CD4-positive, alpha-beta T cell treated with Interleukin-15 for 4 hours (primary cell): ENCODE results near the gene PRLR.
A peak's percentile ranks its signal among the peaks of the same experiment; 100 is the strongest.

Experiments used
- DNase-seq: peaks from one replicate; pipeline ENCODE4 v3.0.0-alpha.2; 2020; ENCODE audit warnings: low spot score

The PRLR gene

DNA sequence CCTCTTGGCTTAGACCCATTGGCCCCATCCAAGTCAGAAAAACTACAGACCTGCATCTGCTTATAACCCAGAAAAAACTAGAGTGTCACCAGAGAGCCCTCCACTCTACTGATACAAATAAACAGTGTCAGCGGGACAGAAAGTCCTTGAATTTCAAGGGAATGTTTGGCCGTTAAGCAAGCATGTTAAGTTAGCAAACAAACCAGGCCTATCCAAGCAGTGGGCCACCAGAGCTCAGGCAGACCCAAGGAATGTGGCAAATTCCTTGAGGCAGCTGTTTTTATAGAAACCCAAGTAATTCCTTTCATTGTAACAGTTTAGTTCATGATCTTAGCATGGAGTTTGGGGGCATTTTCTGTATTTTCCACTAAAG lies 70.9 kb downstream of the PRLR start:
- no peak for DNase-seq

DNA sequence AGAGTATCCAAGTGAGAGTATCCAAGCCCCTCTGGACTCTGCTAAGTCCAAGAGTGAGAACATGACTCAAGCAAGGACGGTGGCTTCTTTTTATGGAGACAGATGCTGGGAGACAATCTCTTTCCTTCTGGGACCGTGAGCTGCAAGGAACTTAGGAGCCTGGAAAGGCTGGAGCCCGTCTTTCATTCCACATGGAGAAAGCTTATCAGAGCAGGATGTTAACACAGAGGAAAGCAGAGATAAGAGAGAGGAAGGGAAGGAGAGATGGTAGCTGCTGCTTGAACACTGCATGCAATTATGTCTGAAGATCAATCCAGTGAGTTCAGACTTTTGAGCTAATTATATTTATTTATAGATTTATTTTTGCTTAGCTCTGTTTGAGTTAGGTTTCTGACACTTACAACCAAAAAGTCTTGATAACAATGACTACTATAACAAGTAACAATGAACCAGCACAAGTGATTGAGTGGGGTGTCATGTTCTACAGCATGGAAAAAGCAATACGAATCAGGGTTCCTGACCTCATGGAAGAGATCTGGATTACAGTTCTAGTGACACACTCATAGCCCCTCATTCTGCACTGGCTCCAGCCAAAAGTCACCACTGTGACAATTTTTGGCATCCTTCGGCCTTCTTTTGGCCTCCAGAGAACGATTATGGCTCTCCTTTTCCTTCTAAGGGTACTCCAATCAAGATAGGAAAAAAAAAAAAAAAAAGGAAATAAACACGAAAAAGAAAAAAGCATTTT lies 71.5 kb downstream of the PRLR start:
- no peak for DNase-seq

DNA sequence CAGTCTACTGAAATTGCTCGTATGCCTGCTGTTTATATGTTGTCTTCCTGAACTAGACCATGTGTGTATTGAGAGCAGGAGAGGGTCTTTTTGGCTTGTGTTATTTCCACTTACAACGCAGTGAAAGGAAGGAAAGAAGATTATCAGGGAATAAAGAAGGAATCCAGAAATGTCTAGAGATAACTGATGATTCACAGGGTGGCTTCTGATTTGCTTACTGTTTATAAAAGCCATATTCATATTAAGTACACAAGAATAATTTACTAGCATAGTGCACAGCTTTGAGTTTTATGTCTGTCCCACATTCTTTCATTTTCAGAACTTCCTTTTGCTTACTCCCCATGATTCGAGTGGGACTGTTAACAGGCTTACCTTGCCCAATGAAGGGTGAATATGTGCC lies 72.1 kb downstream of the PRLR start:
- DNase-seq, result no peak

DNA sequence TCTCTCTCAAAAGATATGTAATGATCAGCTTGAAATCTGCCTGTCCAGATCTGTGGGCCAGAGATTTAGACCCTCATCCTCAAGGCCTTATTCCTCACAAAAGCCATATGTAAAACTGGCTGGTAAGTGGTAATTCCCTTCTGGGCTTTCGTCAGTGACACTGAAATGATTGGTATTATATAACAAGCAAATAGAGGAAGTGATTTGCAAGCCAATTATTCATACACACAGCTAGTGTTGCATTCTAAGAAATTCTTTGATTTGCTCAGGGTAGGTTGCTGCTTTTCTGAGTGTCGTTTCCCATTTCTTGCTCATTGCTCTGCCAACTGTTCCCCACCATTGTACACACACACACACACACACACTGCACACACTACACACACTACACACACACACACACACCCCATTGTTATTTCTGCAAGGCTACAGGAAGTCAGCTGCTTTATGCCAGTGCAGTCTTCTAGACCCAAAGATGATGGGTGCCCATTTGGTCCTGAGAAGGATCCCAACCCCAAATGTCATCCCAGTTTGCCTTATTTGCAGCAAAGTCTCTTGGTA lies 76.8 kb downstream of the PRLR start:
- no peak for DNase-seq

DNA sequence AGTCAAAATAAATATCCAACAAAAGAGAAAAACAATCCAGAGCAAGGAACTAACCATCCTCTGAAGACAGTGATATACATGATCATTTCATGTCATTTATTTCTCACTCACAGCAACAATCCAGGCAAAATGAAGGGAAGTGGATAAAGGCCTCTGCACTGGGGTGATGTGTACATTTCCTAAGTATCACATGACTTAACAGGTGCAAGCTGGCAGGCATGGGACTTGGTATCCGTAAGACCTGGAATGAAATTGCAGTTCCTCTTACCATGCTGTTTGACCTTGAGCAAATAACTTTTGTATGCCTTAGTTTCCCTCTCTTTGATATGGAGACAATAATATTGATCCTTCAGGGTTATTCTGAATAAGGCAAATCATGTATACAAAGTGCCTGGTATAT lies 77.6 kb downstream of the PRLR start:
- no peak for DNase-seq

DNA sequence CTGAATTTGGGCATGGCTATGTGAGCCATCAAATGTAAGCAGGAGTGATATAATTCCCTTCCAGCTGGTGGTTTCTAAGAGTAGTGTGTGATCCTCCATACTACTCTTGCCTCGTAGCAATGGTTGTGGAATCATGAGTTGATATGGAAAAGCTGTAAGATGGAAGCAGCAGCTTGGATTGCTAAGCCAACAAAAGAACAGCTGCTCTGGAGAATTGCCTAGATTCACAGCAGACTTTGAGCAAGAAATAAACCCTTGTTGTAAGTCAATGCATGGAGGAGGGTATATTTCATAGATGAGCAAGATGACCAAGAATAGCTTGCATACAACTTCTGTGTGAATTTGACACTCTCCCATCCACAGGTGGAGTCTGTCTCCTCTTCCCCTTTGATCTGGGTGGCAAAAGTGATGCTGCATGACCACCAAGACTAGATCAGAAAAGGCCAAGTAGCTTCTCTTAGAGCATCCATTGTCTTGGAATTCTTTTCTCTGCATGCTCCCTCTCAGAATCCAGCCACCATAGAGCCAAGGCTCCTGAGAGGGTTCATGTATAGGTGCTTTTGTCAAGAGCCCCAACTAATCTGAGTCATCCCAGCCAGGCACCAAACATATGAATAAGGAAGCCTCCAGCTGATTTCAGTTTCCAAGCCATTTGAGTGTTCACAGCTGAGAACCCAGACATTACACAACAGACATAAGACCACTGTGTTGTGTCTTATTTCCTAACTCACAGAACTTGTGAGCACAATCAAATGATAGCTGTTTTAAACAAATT lies 79.0 kb downstream of the PRLR start:
- DNase-seq, result no peak

DNA sequence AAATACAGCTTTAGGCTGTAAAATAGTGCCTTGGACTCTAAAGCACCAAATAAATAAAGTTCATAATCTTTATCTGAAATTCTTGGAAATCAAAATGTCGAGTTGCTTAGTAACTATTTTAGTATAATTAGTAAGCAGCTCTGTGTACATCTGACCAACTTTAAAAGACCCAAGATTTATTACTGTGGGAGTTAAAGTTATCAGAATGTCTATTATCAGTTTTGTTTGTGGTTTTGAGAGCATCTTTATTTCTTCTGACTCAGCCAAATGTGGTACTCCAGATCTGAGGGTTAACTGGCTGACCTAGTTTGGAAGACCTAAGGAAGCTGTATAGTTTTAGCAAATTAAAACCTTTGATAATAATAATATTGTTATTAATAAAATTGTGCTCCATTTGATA lies 81.2 kb downstream of the PRLR start:
- DNase-seq, result no peak

DNA sequence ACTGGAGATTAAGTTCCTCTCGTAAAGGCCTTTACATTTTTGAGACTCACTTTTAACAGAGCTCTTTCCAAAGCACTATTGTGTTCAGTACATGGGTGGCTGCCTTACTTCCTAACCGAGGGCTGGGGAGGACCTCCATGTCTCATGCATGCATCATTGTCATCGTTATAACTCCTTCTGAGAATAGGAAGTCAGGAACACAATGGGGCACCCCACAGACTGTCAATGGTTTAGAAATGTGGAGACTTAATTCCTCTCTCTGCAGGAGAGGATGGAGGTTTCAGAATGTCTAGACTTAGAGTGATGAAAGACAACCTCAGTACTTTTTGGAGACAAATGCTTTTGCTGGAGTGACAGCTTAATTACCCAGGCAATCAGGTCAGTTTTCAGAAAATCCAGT lies 83.9 kb downstream of the PRLR start:
- DNase-seq, result no peak

DNA sequence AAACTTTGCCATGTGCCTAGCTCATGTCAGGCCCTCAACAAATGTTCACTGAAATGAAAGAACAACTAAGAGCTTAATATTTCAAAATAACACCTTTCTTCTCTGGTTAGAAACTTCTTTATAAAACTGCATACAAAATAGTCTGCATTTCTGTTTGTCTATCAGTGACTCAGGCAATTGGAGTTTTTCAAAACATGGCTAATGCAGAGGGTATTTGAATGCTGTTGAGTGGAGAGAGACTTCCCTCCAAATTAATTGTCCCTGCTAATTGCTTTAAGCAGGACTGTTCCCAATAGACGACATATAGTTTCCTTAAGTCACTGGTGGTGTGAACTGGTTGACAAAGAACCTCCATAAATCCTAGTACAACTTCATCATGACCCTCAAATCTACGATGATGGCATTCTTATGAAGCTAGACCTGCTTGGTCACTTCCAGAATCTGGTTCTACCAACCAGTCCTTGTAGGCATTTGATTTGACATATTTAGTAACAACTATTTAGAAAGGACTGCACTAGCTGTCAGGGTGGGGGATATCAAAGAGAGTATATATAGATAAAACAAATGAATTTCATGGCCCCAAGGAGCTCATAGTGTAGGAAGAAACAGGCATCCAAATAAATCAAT lies 84.5 kb downstream of the PRLR start:
- no peak for DNase-seq

DNA sequence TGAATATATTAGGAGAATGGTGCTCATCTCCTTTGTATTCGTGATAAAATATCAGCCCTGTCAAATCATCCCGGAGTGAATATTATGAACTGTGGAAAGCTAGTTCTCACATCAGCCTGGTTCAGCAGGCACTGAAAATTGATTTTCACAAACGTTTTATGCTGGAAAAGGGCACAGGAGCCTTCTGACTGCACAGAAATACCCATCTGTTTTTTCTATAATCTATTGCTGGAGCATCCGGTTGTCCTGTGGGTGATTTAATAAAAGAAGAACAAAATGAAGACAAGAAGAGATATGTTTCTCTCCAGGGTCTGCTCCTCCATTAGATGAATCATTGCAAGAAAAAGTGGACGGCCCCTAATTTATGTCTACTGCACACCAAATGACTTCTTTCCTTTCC lies 85.3 kb downstream of the PRLR start:
- DNase-seq, result no peak

DNA sequence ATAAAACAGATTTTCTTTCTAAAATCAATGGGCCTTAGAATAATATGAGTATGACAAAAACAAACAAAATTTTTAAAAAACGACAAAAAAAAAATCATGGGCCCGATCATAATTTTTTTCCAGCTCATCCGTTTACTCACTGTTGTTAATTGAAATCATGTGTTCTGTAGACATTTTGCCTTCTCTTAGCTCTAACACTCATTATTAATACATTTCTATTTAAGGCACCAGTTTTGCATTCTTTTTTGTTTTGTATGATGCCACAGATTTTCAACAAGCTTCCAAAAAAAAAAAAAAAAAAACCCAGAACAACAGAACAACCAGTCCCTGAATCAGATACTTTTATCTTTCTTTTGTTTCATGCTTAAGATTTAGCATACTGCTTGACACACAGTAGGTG lies 86.4 kb downstream of the PRLR start:
- no peak for DNase-seq

DNA sequence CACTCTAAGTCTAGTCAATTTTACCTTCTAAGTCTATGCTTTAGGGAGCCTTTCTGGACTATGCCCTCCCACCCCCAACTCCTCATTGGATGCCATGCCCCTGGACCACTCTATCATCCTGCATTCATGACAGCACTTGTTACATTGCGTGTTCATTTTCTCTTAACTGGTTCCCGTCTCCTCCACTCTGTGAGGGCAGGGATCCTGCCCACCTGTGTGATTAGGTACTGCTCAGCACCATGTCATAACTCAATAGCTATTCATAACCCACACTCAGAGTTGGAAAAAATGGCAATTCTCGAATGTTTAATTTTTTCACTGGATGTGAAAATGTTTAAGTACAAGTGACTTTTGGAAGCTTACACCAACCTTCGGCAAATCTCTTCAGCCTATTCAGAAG lies 88.5 kb downstream of the PRLR start:
- DNase-seq, result no peak

DNA sequence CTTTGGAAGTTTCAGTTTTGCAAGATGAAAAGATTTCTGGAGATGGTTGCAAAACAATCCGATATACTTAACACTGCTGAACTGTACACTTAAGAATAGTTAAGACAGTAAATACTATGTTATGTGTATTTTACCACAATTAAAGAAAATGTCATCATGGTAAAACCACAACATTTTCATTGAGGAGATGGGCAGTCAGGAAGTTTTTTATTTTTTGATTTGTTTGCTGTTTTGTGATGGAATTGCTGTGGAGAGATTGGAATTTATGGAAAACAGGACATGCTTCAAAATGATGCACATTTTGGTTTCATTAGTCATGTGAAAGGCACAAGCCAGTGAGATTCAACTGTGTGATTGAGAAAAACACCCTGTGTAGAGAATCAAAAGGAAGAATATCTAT lies 92.1 kb downstream of the PRLR start:
- DNase-seq, result no peak

DNA sequence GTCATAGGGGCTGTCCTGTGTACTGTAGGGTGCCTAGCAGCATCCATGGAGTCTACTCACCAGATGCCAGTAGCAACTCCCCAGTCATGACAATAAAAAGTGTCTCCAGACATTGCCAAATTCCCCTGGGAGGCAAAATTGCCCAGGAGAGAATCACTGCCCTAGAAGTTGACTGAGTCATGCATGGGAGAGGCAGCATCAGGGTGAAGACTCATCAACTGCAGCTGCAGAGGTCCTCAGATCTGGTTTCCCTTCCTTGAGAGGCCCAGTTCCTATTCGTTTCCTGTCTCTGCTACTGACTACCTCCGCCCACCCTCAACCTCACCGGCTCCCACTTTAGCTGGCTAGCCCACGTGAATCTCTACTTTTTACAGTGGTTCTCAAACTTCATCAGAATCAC lies 93.9 kb downstream of the PRLR start:
- no peak for DNase-seq

DNA sequence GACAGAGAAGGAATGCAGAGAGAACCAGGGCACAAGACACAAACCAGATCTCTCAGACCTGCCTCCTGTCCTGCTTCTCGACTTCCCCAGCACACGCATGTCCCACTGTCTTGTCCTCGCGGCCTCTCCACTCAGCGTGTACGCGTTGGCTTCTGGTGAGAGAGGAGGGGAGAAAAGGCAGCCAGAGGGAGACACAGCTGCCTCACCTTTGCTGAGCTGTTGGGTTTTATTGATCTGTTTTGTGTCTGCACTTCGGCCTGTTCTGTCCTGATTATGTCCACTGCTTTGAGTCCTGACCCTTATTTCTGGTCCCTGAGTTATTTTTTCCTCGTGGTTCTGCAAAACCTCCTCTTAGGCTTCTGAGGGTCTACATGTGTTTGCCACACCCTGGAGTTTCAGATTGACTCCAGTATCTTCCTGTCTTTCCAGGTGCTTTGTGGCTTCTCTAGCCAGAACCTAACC lies 95.0 kb downstream of the PRLR start:
- no peak for DNase-seq

DNA sequence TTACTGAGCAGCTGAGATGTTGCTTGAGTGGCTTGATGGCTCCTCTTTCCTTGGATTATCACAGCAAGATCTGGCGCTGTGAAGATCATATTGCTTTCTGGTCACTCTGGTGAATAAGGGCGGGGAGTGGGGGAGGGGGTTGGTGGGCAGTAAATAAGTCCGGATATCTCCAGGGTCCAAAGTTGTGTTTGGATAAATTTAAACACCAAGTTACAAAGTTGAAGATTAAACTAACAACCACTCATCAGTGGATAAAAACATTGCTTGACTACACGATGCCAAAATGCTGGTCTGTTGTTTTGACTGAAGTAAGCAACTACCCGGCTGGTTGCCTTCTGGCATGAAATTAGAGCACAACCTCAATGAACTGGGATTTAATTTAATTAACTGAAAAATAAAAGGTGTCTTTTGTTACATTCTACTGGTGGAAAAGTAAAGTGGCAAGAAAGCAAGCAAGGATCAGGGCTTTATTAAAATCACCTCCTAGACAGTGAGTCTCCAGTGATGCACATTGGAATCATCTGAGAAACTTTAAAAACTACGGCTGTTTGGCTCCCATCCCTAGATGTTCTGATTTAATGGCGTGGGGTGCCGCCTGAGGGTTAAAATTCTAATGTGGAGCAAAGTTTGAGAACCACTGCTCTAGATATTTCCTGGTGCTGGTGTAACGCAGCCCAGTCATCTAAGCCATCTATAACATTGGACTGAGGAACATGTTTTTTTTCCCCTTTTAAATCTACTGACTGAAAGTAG lies 95.8 kb downstream of the PRLR start:
- DNase-seq, result no peak

DNA sequence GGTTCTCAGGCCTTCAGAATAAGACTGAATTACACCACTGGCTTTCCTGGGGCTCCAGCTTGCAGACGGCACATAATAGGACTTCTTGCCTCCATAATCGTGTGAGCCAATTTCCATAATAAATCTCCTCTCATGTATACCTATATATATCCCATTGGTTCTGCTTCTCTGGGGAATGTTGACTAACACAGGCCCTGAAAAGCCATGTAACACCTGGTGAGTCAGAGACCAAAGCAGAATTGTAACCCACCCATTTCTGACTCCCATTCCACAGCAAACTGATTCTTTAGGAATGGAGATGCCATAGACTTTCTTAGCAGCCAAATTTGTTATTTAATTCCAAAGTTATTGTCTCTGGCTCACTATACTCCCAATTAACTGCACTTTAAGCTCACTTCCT lies 97.1 kb downstream of the PRLR start:
- no peak for DNase-seq

DNA sequence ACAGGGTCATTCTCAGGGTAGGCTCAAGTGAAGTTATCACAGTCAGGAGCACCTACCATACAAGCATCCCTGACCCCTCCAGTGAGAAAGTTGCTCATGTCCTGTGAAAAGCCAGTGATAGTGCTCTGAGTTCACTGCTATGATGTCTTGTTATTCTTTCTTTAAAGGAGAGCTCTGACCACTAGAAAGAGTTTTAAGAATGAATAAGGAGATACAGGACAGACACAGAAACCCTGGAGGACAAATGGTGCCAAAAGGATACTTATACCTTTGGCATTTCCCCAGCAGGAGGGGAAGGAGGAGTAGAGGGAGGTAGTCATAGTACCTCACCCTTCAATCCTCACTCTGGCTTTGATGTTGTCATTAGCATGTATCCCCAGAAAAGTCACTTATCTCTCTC lies 98.6 kb downstream of the PRLR start:
- DNase-seq, result no peak

DNA sequence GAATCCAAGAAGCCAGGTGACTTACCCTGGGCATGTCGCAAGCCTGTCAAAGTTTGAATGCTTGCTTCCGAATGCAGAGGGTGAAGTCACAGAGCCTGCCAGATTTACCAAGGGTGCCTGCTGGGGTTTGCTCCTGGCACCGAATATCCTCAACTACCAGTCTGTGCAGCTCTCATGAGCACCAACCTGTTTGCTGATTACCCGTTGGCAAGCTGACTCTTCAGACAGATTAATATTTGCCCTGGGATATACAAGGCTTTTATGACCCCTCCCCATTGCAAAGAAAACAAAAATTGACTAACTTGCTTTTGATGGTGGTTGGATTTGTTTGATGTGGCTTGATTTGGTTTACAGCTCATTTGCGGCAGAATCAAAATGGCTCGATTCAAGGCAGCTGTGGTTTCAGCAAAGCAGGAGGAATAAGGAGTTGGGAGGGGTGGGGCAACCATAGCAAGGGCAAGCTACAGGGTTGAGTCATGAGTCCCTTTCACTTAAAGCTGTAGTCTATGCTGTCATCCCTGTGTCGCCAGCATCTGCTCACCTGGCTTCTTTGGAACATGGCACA lies 100.3 kb downstream of the PRLR start:
- DNase-seq, result peak; percentile 50

DNA sequence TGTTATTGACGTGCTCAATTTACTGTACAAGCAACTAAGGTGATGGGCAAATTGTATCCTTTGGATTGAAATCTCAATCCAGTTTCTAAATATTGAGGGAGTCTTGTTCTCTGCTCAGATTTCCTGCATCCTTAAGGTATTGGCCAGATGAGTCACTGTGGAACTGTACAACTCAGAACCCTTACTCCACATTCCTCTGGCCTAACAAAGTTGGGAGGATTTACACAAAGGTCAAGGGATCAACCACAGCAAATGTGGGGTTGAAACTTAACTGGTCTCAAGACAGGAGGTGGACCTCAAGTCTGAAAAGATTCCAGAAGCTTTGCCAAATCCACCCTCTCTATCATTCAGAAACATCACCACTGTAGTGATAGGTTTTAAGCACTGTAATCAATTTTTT lies 101.0 kb downstream of the PRLR start:
- no peak for DNase-seq

DNA sequence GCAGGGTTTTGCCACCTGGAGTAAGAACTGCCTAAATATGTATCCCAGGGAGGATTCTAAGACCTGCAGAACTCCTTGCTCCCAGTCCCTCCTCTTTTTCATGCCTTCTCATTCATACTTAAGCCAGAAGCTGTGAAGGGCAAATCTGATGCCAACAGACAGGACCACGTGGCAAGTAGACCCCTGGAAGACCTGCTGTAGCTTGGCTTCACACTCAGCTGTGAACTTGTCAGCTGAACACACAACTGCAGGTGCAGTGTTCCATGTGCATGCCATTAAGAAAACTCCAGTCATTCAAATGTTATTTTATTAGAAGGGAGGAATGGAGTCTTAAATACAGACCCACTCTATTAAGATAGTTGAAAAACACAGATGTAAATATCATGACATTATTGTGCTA lies 103.3 kb downstream of the PRLR start:
- no peak for DNase-seq

DNA sequence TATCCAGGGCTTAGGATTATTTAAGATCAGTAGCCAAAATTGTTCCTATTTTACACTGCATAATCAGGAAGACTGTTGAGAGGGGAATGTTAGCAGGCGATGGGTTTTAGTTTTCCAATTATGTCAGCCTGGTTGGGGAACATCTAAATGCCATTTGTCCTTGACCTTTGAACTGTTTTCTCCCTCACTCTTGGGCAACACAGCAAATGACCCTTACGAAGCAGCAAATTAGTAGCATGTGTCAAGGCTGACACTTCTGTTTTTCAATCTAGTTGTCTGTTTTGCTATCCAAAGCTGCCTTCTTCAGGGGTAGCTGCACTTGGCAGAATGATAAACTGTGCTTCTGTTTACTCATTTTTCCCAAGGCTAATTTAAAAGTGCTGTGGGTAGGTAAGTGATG lies 104.5 kb downstream of the PRLR start:
- DNase-seq, result no peak
